SK-N-SH (cell line): Measurements from ENCODE around the gene DOK1. TPM values are rescaled to one million over a fixed set of nuclear protein-coding genes. Genes with fewer than 3 reads are reported as not detected.

Source experiments
- CTCF ChIA-PET: fragments of 300-600, 350-600 bp; formaldehyde crosslinking; extraction: SDS; loops from one replicate; lab custom pipeline; 2021; lab: Yijun Ruan, JAX
- POLR2A ChIA-PET: fragments of 350-600 bp; sonication (Branson Sonifier 250); formaldehyde crosslinking; extraction: SDS; loops from one replicate; lab custom pipeline; 2020; ENCODE audit warnings: antibody characterized with exemption, inconsistent platforms; lab: Yijun Ruan, JAX
- DNase-seq: peaks from one replicate; pipeline ENCODE4 v3.0.0; 2012
- H2AFZ ChIP-seq: fragments of 200-600 bp; sonication (generic); 2 replicates; pipeline ENCODE4 v1.8.1; 2016; ENCODE audit warnings: antibody characterized with exemption, mild to moderate bottlenecking, low read depth
- H3F3A ChIP-seq: fragments of 200-600 bp; sonication (generic); replicated peaks from 2 replicates; pipeline ENCODE3; 2016; ENCODE audit warnings: antibody characterized with exemption, mild to moderate bottlenecking; ENCODE audit not compliant: insufficient read depth
- H3K27ac ChIP-seq, 2 experiments: fragments of 200-500 bp in 1 of 2; fragments of 200-600 bp in 1 of 2; sonication (Bioruptor generic) in 1 of 2; sonication (generic), shearing (Covaris generic) in 1 of 2; 2 replicates each; pipeline versions ENCODE4 v1.5.1 to v1.6.1; 2014 to 2016; ENCODE audit warnings: low read depth in 2 of 2, inconsistent platforms in 1 of 2, low read length in 1 of 2, mild to moderate bottlenecking in 1 of 2, mixed read lengths in 1 of 2
- H3K27me3 ChIP-seq: fragments of 200-600 bp; sonication (generic), shearing (Covaris generic); 2 replicates; pipeline ENCODE4 v1.6.1; 2016; ENCODE audit warnings: mixed run types; ENCODE audit not compliant: insufficient read depth
- H3K36me3 ChIP-seq, 2 experiments: fragments of 200-500 bp in 1 of 2; fragments of 200-600 bp in 1 of 2; sonication (Bioruptor generic) in 1 of 2; sonication (generic) in 1 of 2; replicated peaks in 1 of 2; 2 replicates each; pipeline versions ENCODE3 to v1.5.1; 2014 to 2016; ENCODE audit warnings: low read length in 1 of 2, mild to moderate bottlenecking in 1 of 2; ENCODE audit not compliant: insufficient read depth in 2 of 2, control insufficient read depth in 1 of 2
- H3K4me1 ChIP-seq, 2 experiments: fragments of 200-500 bp in 1 of 2; fragments of 200-600 bp in 1 of 2; sonication (Bioruptor generic) in 1 of 2; sonication (generic), shearing (Covaris generic) in 1 of 2; 2 replicates each; pipeline versions ENCODE4 v1.5.1 to v1.6.1; 2014 to 2016; ENCODE audit warnings: low read depth in 1 of 2, low read length in 1 of 2, mixed run types in 1 of 2; ENCODE audit not compliant: insufficient read depth in 2 of 2, control insufficient read depth in 1 of 2
- H3K4me2 ChIP-seq: fragments of 200-600 bp; sonication (generic), shearing (Covaris generic); 2 replicates; pipeline ENCODE4 v1.6.1; 2017; ENCODE audit warnings: mixed run types
- H3K4me3 ChIP-seq, 2 experiments: fragments of 200-500 bp in 1 of 2; fragments of 200-600 bp in 1 of 2; sonication (Bioruptor generic) in 1 of 2; sonication (generic), shearing (Covaris generic) in 1 of 2; 2 replicates each; pipeline versions ENCODE4 v1.5.1 to v1.8.1; 2014 to 2016; ENCODE audit warnings: low read depth in 2 of 2, inconsistent platforms in 1 of 2, low read length in 1 of 2, mild to moderate bottlenecking in 1 of 2, mixed read lengths in 1 of 2, moderate library complexity in 1 of 2
- H3K79me2 ChIP-seq: fragments of 200-600 bp; sonication (generic); 2 replicates; pipeline ENCODE4 v1.8.1; 2017; ENCODE audit warnings: mild to moderate bottlenecking; ENCODE audit not compliant: insufficient read depth
- H3K9ac ChIP-seq: fragments of 200-600 bp; sonication (generic); 2 replicates; pipeline ENCODE4 v1.6.1; 2017; ENCODE audit warnings: mixed run types
- H3K9me2 ChIP-seq: fragments of 200-600 bp; sonication (generic); 2 replicates; pipeline ENCODE4 v1.6.1; 2017; ENCODE audit warnings: mixed run types
- H3K9me3 ChIP-seq: fragments of 200-600 bp; sonication (generic); 2 replicates; pipeline ENCODE4 v1.6.1; 2017; ENCODE audit warnings: mixed run types, mild to moderate bottlenecking, moderate library complexity
- H4K20me1 ChIP-seq: fragments of 200-600 bp; sonication (generic); 2 replicates; pipeline ENCODE4 v1.6.1; 2017; ENCODE audit warnings: mild to moderate bottlenecking, mixed run types; ENCODE audit not compliant: insufficient read depth
- CHD2 ChIP-seq: fragments of 150-350 bp; IDR thresholded peaks from 2 replicates; pipeline ENCODE4 v1.6.1; 2018; ENCODE audit warnings: low read length; ENCODE audit not compliant: partially characterized antibody
- FOSL2 ChIP-seq: IDR thresholded peaks from 2 replicates; pipeline ENCODE4 v1.4.0; 2012; ENCODE audit warnings: low read depth, mild to moderate bottlenecking, moderate library complexity, borderline replicate concordance
- MEF2A ChIP-seq: IDR thresholded peaks from 2 replicates; pipeline ENCODE4 v1.4.0; 2012; ENCODE audit warnings: low read depth, borderline replicate concordance
- NFIC ChIP-seq: IDR thresholded peaks from 2 replicates; pipeline ENCODE4 v1.4.0; 2012; ENCODE audit warnings: borderline replicate concordance
- PBX3 ChIP-seq: IDR thresholded peaks from 2 replicates; pipeline ENCODE4; 2012
- RFX5 ChIP-seq: IDR thresholded peaks from 2 replicates; pipeline ENCODE4 v1.6.1; 2012; ENCODE audit warnings: mild to moderate bottlenecking, improper control_type of control experiment, low read length
- SIN3A ChIP-seq: IDR thresholded peaks from 2 replicates; pipeline ENCODE4 v1.6.1; 2012; ENCODE audit warnings: low read depth, mild to moderate bottlenecking, low read length, moderate library complexity, borderline replicate concordance
- SMC3 ChIP-seq: IDR thresholded peaks from 2 replicates; pipeline ENCODE4 v1.6.1; 2012; ENCODE audit warnings: low read depth, low read length, improper control_type of control experiment
- USF2 ChIP-seq: fragments of 150-350 bp; IDR thresholded peaks from 2 replicates; pipeline ENCODE4 v1.6.1; 2017; ENCODE audit warnings: antibody characterized with exemption, low read length, low read depth, borderline replicate concordance
- WGBS: methylation state at CpG from one replicate; pipeline ENCODE4 v1.1.6; 2017; ENCODE audit warnings: low lambda C conversion rate; 5-methylcytosine and 5-hydroxymethylcytosine counted together
- polyA plus RNA-seq, 3 experiments: library from polyadenylated mRNA; depleted of rRNA; stranded (reverse); fragments of >200 nt; gene quantifications; 2 replicates each; pipeline ENCODE4 v1.2.3, GENCODE V29; 2012
- TF ChIP-seq, protein P1 (sequence below): IDR thresholded peaks from 2 replicates; pipeline ENCODE4 v1.4.0; 2012; ENCODE audit warnings: low read depth
- TF ChIP-seq, protein P2 (sequence below): IDR thresholded peaks from 2 replicates; pipeline ENCODE4 v1.4.0; 2012; ENCODE audit warnings: low read depth, borderline replicate concordance
- TF ChIP-seq, protein P3 (sequence below): fragments of 200-600 bp; sonication (generic); IDR thresholded peaks from 2 replicates; pipeline ENCODE4 v1.6.1; 2017; ENCODE audit warnings: antibody characterized with exemption, mild to moderate bottlenecking, moderate library complexity

The DOK1 gene
- polyA plus RNA-seq, 1 of the 3 experiments (the other 2 are of a cell fraction): 25.3 TPM

GRCh38 chr2:74582184-74582583 is 27.7 kb downstream of the DOK1 start:
- Histone ChIP-seq H2AFZ (no peak overlapping the region), H3K36me3 (no peaks in the 10 kb centered on the region), H4K20me1 (no peaks in the 10 kb centered on the region), H3K9me3 (no peaks in the 10 kb centered on the region), H3K79me2 (no peaks in the 10 kb centered on the region)
- TF ChIP-seq, protein P1, sequence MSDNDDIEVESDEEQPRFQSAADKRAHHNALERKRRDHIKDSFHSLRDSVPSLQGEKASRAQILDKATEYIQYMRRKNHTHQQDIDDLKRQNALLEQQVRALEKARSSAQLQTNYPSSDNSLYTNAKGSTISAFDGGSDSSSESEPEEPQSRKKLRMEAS: no peak
- TF ChIP-seq MEF2A: no peak
- TF ChIP-seq FOSL2: no peak
- TF ChIP-seq, protein P2, sequence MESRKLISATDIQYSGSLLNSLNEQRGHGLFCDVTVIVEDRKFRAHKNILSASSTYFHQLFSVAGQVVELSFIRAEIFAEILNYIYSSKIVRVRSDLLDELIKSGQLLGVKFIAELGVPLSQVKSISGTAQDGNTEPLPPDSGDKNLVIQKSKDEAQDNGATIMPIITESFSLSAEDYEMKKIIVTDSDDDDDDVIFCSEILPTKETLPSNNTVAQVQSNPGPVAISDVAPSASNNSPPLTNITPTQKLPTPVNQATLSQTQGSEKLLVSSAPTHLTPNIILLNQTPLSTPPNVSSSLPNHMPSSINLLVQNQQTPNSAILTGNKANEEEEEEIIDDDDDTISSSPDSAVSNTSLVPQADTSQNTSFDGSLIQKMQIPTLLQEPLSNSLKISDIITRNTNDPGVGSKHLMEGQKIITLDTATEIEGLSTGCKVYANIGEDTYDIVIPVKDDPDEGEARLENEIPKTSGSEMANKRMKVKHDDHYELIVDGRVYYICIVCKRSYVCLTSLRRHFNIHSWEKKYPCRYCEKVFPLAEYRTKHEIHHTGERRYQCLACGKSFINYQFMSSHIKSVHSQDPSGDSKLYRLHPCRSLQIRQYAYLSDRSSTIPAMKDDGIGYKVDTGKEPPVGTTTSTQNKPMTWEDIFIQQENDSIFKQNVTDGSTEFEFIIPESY: no peak
- TF ChIP-seq NFIC: no peak
- TF ChIP-seq SIN3A: no peak
- TF ChIP-seq, protein P3, sequence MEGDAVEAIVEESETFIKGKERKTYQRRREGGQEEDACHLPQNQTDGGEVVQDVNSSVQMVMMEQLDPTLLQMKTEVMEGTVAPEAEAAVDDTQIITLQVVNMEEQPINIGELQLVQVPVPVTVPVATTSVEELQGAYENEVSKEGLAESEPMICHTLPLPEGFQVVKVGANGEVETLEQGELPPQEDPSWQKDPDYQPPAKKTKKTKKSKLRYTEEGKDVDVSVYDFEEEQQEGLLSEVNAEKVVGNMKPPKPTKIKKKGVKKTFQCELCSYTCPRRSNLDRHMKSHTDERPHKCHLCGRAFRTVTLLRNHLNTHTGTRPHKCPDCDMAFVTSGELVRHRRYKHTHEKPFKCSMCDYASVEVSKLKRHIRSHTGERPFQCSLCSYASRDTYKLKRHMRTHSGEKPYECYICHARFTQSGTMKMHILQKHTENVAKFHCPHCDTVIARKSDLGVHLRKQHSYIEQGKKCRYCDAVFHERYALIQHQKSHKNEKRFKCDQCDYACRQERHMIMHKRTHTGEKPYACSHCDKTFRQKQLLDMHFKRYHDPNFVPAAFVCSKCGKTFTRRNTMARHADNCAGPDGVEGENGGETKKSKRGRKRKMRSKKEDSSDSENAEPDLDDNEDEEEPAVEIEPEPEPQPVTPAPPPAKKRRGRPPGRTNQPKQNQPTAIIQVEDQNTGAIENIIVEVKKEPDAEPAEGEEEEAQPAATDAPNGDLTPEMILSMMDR: no peak
- no peak for TF ChIP-seq SMC3
- no peak for TF ChIP-seq CHD2
- no peak for TF ChIP-seq RFX5
- TF ChIP-seq USF2: no peak
- TF ChIP-seq PBX3: no peak
- TF ChIP-seq, all 33 proteins: peak for 0
- CTCF ChIA-PET: interaction anchor here (1.7 to 2.1 kb wide), 2 partner anchors 75 to 99 kb away, joined by 7 to 15 read pairs; partner anchors contain the start of genes CCDC142, PCGF1 and TTC31
- 79% methylated on average over 2 of the region's 2 CpGs for WGBS
- no peak overlapping the region for H3K4me3 ChIP-seq
- POLR2A ChIA-PET: no interaction called here
- DNase-seq: no peak
- peaks cover 26% of the 10 kb centered on the region for H3F3A ChIP-seq
- no peak overlapping the region for H3K27ac ChIP-seq
- H3K9ac ChIP-seq: no peak overlapping the region
- no peaks in the 10 kb centered on the region for H3K9me2 ChIP-seq
- H3K4me1 ChIP-seq: peaks cover 5 to 13% of the 10 kb centered on the region in 2 experiments; a peak in 2 of 4 replicates
- H3K27me3 ChIP-seq: no peaks in the 10 kb centered on the region
- H3K4me2 ChIP-seq: no peak overlapping the region
